HepG2 (cell line): ENCODE measurements around the gene SPRED3. TPM values are rescaled to one million over a fixed set of nuclear protein-coding genes. Genes with fewer than 3 reads are reported as not detected.

Experiments
- DDIT3 ChIP-seq: sonication (generic); formaldehyde crosslinking; IDR thresholded peaks from 2 replicates; pipeline ENCODE4 v1.4.0; 2020; ENCODE audit warnings: mild to moderate bottlenecking, missing genetic modification reagents
- DMAP1 ChIP-seq: IDR thresholded peaks from 2 replicates; pipeline ENCODE4 v1.6.1; 2016
- FOXM1 ChIP-seq: sonication (generic); formaldehyde crosslinking; IDR thresholded peaks from 2 replicates; pipeline ENCODE4 v1.5.0; 2020; ENCODE audit warnings: missing genetic modification reagents
- HMG20B ChIP-seq: conservative IDR thresholded peaks from 2 replicates; pipeline ENCODE4 v1.6.1; 2016; ENCODE audit warnings: missing genetic modification reagents, missing compliant biosample characterization
- IKZF5 ChIP-seq: IDR thresholded peaks from 2 replicates; pipeline ENCODE4 v1.6.1; 2018; ENCODE audit warnings: missing genetic modification reagents, mild to moderate bottlenecking, missing compliant biosample characterization
- KLF16 ChIP-seq, 2 experiments: sonication (generic) in 1 of 2; formaldehyde crosslinking in 1 of 2; IDR thresholded peaks; 2 replicates each; pipeline versions ENCODE4 v1.6.1 to v1.8.0; 2016 to 2023; ENCODE audit warnings: missing genetic modification reagents in 2 of 2, missing compliant biosample characterization in 1 of 2
- RFX5 ChIP-seq: IDR thresholded peaks from 2 replicates; pipeline ENCODE4 v1.6.1; 2011; ENCODE audit warnings: low read depth, low read length, improper control_type of control experiment
- SMAD9 ChIP-seq: sonication (generic); formaldehyde crosslinking; IDR thresholded peaks from 2 replicates; pipeline ENCODE4 v1.5.1; 2020; ENCODE audit warnings: mild to moderate bottlenecking, missing genetic modification reagents
- SP1 ChIP-seq, 2 experiments: fragments of 450-650 bp in 1 of 2; sonication (generic) in 1 of 2; formaldehyde crosslinking in 1 of 2; IDR thresholded peaks; 2 replicates each; pipeline versions ENCODE4 v1.4.0 to v1.6.1; 2016 to 2020; ENCODE audit warnings: missing genetic modification reagents in 1 of 2
- SSRP1 ChIP-seq: IDR thresholded peaks from 2 replicates; pipeline ENCODE4 v1.6.1; 2016; ENCODE audit warnings: control low read depth
- YEATS2 ChIP-seq: sonication (generic); formaldehyde crosslinking; IDR thresholded peaks from 2 replicates; pipeline ENCODE4 v1.4.0; 2020; ENCODE audit warnings: missing genetic modification reagents, borderline replicate concordance
- ZBTB10 ChIP-seq: sonication (generic); formaldehyde crosslinking; IDR thresholded peaks from 2 replicates; pipeline ENCODE4 v1.4.0; 2020; ENCODE audit warnings: missing genetic modification reagents, borderline replicate concordance
- ZBTB38 ChIP-seq: sonication (generic); formaldehyde crosslinking; IDR thresholded peaks from 2 replicates; pipeline ENCODE4 v1.5.1; 2020; ENCODE audit warnings: mild to moderate bottlenecking, missing genetic modification reagents
- ZBTB42 ChIP-seq: sonication (generic); formaldehyde crosslinking; IDR thresholded peaks from 2 replicates; pipeline ENCODE4 v1.5.0; 2020; ENCODE audit warnings: mild to moderate bottlenecking, missing genetic modification reagents
- ZMAT5 ChIP-seq: sonication (generic); formaldehyde crosslinking; IDR thresholded peaks from 2 replicates; pipeline ENCODE4 v1.5.0; 2020; ENCODE audit warnings: mild to moderate bottlenecking, low read depth, missing genetic modification reagents, borderline replicate concordance
- polyA plus RNA-seq, 8 experiments: library from polyadenylated mRNA; depleted of rRNA in 3 of 8; stranded (reverse) in 7 of 8; unstranded in 1 of 8; fragments of >200 nt; fragmentation: Illumina TruSeq in 4 of 8; extraction: Trizol in 4 of 8; gene quantifications; 2 replicates each; pipeline versions ENCODE4 v1.2.1 to v1.2.3, GENCODE V29; 2011 to 2016; ENCODE audit warnings: low read depth in 4 of 8, missing spikeins in 1 of 8, mixed read lengths in 1 of 8; ENCODE audit not compliant: insufficient read depth in 1 of 8
- total RNA-seq, 5 experiments: library from RNA; depleted of rRNA; stranded (reverse); fragments of >200 nt; fragmentation: Illumina TruSeq; extraction: Trizol; gene quantifications; 2 replicates each; pipeline ENCODE4 v1.2.3, GENCODE V29; 2016; ENCODE audit warnings: low read depth in 1 of 5
- TF ChIP-seq, protein P1 (sequence below): sonication (generic); formaldehyde crosslinking; IDR thresholded peaks from 2 replicates; pipeline ENCODE4 v1.4.0; 2020; ENCODE audit warnings: missing genetic modification reagents, borderline replicate concordance
- TF ChIP-seq, protein P2 (sequence below): sonication (generic); formaldehyde crosslinking; IDR thresholded peaks from 2 replicates; pipeline ENCODE4 v1.5.1; 2020; ENCODE audit warnings: mild to moderate bottlenecking, missing genetic modification reagents, moderate library complexity
- TF ChIP-seq, protein P3 (sequence below): sonication (generic); formaldehyde crosslinking; IDR thresholded peaks from 2 replicates; pipeline ENCODE4 v1.4.0; 2020; ENCODE audit warnings: missing genetic modification reagents

The SPRED3 gene
- total and polyA plus RNA-seq, 2 of the 13 experiments (the other 11 are each of a cell fraction or from before 2014, with no cell fraction given), result 0.15 to 0.17 TPM

- TF ChIP-seq ZMAT5 (CRISPR knock-in tag) (no peak), DDIT3 (CRISPR knock-in tag) (no peak), FOXM1 (CRISPR knock-in tag) (no peak), RFX5 (no peak), SSRP1 (CRISPR knock-in tag) (no peak), ZBTB42 (CRISPR knock-in tag) (no peak), SP1 (IDR thresholded peaks at IDR 0.05) (no peak), SP1 (CRISPR knock-in tag; IDR thresholded peaks at IDR 0.05) (peak; percentile 17; the same call in 1 of the 2 replicates), ZBTB10 (no peak), IKZF5 (CRISPR knock-in tag) (no peak), DMAP1 (CRISPR knock-in tag) (no peak), SMAD9 (CRISPR knock-in tag) (no peak), HMG20B (CRISPR knock-in tag) (no peak), KLF16 (CRISPR knock-in tag; IDR thresholded peaks at IDR 0.05) (0 out of 4 replicates have a peak, but pooled peaks of 1 of the 2 experiments have one; percentile 11), YEATS2 (CRISPR knock-in tag) (no peak), ZBTB38 (CRISPR knock-in tag) (no peak)
- TF ChIP-seq, protein P1, sequence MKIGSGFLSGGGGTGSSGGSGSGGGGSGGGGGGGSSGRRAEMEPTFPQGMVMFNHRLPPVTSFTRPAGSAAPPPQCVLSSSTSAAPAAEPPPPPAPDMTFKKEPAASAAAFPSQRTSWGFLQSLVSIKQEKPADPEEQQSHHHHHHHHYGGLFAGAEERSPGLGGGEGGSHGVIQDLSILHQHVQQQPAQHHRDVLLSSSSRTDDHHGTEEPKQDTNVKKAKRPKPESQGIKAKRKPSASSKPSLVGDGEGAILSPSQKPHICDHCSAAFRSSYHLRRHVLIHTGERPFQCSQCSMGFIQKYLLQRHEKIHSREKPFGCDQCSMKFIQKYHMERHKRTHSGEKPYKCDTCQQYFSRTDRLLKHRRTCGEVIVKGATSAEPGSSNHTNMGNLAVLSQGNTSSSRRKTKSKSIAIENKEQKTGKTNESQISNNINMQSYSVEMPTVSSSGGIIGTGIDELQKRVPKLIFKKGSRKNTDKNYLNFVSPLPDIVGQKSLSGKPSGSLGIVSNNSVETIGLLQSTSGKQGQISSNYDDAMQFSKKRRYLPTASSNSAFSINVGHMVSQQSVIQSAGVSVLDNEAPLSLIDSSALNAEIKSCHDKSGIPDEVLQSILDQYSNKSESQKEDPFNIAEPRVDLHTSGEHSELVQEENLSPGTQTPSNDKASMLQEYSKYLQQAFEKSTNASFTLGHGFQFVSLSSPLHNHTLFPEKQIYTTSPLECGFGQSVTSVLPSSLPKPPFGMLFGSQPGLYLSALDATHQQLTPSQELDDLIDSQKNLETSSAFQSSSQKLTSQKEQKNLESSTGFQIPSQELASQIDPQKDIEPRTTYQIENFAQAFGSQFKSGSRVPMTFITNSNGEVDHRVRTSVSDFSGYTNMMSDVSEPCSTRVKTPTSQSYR, result no peak
- TF ChIP-seq, protein P2, sequence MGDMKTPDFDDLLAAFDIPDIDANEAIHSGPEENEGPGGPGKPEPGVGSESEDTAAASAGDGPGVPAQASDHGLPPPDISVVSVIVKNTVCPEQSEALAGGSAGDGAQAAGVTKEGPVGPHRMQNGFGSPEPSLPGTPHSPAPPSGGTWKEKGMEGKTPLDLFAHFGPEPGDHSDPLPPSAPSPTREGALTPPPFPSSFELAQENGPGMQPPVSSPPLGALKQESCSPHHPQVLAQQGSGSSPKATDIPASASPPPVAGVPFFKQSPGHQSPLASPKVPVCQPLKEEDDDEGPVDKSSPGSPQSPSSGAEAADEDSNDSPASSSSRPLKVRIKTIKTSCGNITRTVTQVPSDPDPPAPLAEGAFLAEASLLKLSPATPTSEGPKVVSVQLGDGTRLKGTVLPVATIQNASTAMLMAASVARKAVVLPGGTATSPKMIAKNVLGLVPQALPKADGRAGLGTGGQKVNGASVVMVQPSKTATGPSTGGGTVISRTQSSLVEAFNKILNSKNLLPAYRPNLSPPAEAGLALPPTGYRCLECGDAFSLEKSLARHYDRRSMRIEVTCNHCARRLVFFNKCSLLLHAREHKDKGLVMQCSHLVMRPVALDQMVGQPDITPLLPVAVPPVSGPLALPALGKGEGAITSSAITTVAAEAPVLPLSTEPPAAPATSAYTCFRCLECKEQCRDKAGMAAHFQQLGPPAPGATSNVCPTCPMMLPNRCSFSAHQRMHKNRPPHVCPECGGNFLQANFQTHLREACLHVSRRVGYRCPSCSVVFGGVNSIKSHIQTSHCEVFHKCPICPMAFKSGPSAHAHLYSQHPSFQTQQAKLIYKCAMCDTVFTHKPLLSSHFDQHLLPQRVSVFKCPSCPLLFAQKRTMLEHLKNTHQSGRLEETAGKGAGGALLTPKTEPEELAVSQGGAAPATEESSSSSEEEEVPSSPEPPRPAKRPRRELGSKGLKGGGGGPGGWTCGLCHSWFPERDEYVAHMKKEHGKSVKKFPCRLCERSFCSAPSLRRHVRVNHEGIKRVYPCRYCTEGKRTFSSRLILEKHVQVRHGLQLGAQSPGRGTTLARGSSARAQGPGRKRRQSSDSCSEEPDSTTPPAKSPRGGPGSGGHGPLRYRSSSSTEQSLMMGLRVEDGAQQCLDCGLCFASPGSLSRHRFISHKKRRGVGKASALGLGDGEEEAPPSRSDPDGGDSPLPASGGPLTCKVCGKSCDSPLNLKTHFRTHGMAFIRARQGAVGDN (CRISPR knock-in tag), result peak; percentile 52
- TF ChIP-seq, protein P3, sequence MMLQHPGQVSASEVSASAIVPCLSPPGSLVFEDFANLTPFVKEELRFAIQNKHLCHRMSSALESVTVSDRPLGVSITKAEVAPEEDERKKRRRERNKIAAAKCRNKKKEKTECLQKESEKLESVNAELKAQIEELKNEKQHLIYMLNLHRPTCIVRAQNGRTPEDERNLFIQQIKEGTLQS, result no peak
Observed at GRCh38 chr19:38394488-38394887, 6.0 kb downstream of the SPRED3 start (continued).
